Aorta (tissue), 5 donors: Measurements from ENCODE around the gene BHLHA9. TPM values are rescaled to one million over a fixed set of nuclear protein-coding genes. Genes with fewer than 3 reads are reported as not detected.

Experiments used
- ATAC-seq: fragments of 200-7000 bp; cut with Tn5 transposase; one replicate; pipeline ENCODE4 v1.9.1; 2022; ENCODE audit warnings: moderate library complexity; ENCODE audit not compliant: low FRiP score
- DNase-seq, 2 donors: peaks; one replicate each; pipeline ENCODE4 v3.0.0-alpha.2; 2020
- H3K27ac ChIP-seq, 2 donors: one replicate each; pipeline ENCODE4 v1.5.1; 2013; ENCODE audit warnings: low read length in 2 of 2, mild to moderate bottlenecking in 2 of 2, moderate library complexity in 2 of 2, control low read depth in 1 of 2, inconsistent platforms in 1 of 2, low read depth in 1 of 2
- H3K27me3 ChIP-seq, 2 donors: one replicate each; pipeline ENCODE4 v1.6.1; 2013; ENCODE audit warnings: control low read depth in 1 of 2, low read length in 1 of 2, mild to moderate bottlenecking in 1 of 2, moderate library complexity in 1 of 2; ENCODE audit not compliant: insufficient read depth in 2 of 2, control insufficient read depth in 1 of 2
- H3K36me3 ChIP-seq, 2 donors: one replicate each; pipeline ENCODE4 v1.6.1; 2013; ENCODE audit warnings: control low read depth in 1 of 2, low read length in 1 of 2, mild to moderate bottlenecking in 1 of 2; ENCODE audit not compliant: insufficient read depth in 2 of 2, control insufficient read depth in 1 of 2
- H3K4me1 ChIP-seq, 2 donors: one replicate each; pipeline ENCODE4 v1.6.1; 2013; ENCODE audit warnings: low read length in 2 of 2, control low read depth in 1 of 2, mild to moderate bottlenecking in 1 of 2, moderate library complexity in 1 of 2; ENCODE audit not compliant: insufficient read depth in 2 of 2, control insufficient read depth in 1 of 2
- H3K4me3 ChIP-seq, 2 donors: one replicate each; pipeline ENCODE4 v1.5.1; 2013; ENCODE audit warnings: low read length in 2 of 2, control low read depth in 1 of 2, mild to moderate bottlenecking in 1 of 2
- H3K9me3 ChIP-seq: one replicate; pipeline ENCODE4 v1.6.1; 2013; ENCODE audit warnings: mild to moderate bottlenecking, low read length; ENCODE audit not compliant: control insufficient read depth
- WGBS, 2 donors: extraction: QIAGEN DNeasy Blood & Tissue Kit; methylation state at CpG; one replicate each; pipeline ENCODE4 v1.1.7; 2013; 5-methylcytosine and 5-hydroxymethylcytosine counted together
- intact Hi-C, 2 donors: fragments of 100-400 bp; cut with DNase I; formaldehyde crosslinking; loops; one replicate each; pipeline versions ENCODE4 v1.14.2 to v1.15.0; 2022
- polyA plus RNA-seq, 2 donors: library from polyadenylated mRNA; stranded (reverse); fragments of 200-250 nt; gene quantifications; one replicate each; pipeline ENCODE4 v1.2.3, GENCODE V29; 2013
- total RNA-seq, 2 donors: library from RNA; stranded (reverse); fragmentation: NEBNext Ultra II Directional; extraction: Animal tissue kit (Norgen Biotek cat#: 25700); gene quantifications; one replicate each; pipeline ENCODE4 v1.2.1, GENCODE V29; 2021
- donor health status: healthy with polysubstance abuse.
- donor health status: Bipolar disorder and iron deficiency.
- donor health status: DM: no; HTN: no; CAD: no.
- donor health status: DM: no; HTN: no; CAD: no.
- donor health status: DM: yes; HTN: yes; CAD: no.

BHLHA9 gene
- total and polyA plus RNA-seq, 4 donors, result not detected

- no peaks in the 10 kb centered on the region for H3K9me3 ChIP-seq
- H3K27ac ChIP-seq, result no peak overlapping the region
- no peaks in the 10 kb centered on the region for H3K27me3 ChIP-seq
- H3K36me3 ChIP-seq, result no peaks in the 10 kb centered on the region
- no peaks in the 10 kb centered on the region for H3K4me1 ChIP-seq
- H3K4me3 ChIP-seq, result no peak overlapping the region
- ATAC-seq (no peak), DNase-seq (no peak)
- 54 to 69% methylated on average over 23 of the region's 23 CpGs for WGBS, 2 donors
- intact Hi-C loops, result no loop called here
These were observed 10.4 kb downstream of the BHLHA9 start for GRCh38 chr17:1280652-1281051.

GRCh38 chr17:1286379-1287106, 16.3 kb downstream of the BHLHA9 start:
- H3K27me3 ChIP-seq, result no peaks in the 10 kb centered on the region
- no peaks in the 10 kb centered on the region for H3K9me3 ChIP-seq
- no peak overlapping the region for H3K4me3 ChIP-seq
- ATAC-seq (no peak), DNase-seq (no peak)
- H3K36me3 ChIP-seq, result no peaks in the 10 kb centered on the region
- 90% methylated on average over 19 of the region's 19 CpGs for WGBS, 2 donors
- H3K27ac ChIP-seq, result no peak overlapping the region
- H3K4me1 ChIP-seq, result no peaks in the 10 kb centered on the region
- intact Hi-C loops, result no loop called here

DNA sequence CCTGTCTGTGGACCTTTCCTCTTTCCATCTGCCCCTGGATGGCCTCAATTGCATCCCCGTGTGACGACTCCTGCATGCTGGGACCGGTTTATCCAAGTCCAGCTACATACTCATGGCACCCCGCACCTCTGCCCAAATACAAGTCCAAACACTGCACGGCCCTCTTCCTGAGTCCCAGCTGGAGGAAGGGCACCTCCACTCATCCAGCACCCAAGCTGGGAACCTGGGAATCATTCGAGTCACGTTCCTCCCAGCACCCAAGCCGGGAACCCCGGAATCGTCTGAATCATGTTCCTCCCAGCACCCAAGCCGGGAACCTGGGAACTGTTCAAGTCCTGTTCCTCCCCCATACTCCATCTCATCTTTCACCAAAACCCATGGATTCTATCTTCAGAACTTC, 19.5 kb downstream of the BHLHA9 start:
- H3K4me1 ChIP-seq, result no peaks in the 10 kb centered on the region
- no peaks in the 10 kb centered on the region for H3K9me3 ChIP-seq
- ATAC-seq (no peak), DNase-seq (no peak)
- H3K27ac ChIP-seq, result no peak overlapping the region
- H3K36me3 ChIP-seq, result no peaks in the 10 kb centered on the region
- H3K27me3 ChIP-seq, result no peaks in the 10 kb centered on the region
- intact Hi-C loops, result no loop called here
- 87 to 88% methylated on average over 11 of the region's 11 CpGs for WGBS, 2 donors
- no peak overlapping the region for H3K4me3 ChIP-seq

DNA sequence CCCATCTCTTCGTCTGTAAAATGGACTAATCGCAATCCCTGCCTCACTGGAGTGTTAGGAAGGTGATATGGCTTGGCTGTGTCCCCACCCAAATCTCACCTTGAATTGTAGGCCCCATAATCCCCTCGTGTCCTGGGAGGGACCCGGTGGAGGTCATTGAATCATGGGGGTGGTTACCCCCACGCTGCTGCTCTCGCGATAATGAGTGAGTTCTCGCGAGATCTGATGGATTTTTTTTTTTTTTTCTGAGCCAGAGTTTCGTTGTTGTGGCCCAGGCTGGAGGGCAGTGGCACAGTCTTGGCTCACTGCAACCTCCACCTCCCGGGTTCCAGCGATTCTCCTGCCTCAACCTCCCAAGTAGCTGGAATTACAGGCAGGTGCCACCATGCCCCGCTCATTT, 20.4 kb downstream of the BHLHA9 start:
- 95 to 96% methylated on average over 13 of the region's 13 CpGs for WGBS, 2 donors
- no peak overlapping the region for H3K4me3 ChIP-seq
- no peaks in the 10 kb centered on the region for H3K36me3 ChIP-seq
- intact Hi-C loops, result no loop called here
- DNase-seq (no peak), ATAC-seq (no peak)
- H3K27me3 ChIP-seq, result no peaks in the 10 kb centered on the region
- H3K9me3 ChIP-seq, result no peaks in the 10 kb centered on the region
- H3K27ac ChIP-seq, result no peak overlapping the region
- H3K4me1 ChIP-seq, result no peaks in the 10 kb centered on the region

DNA sequence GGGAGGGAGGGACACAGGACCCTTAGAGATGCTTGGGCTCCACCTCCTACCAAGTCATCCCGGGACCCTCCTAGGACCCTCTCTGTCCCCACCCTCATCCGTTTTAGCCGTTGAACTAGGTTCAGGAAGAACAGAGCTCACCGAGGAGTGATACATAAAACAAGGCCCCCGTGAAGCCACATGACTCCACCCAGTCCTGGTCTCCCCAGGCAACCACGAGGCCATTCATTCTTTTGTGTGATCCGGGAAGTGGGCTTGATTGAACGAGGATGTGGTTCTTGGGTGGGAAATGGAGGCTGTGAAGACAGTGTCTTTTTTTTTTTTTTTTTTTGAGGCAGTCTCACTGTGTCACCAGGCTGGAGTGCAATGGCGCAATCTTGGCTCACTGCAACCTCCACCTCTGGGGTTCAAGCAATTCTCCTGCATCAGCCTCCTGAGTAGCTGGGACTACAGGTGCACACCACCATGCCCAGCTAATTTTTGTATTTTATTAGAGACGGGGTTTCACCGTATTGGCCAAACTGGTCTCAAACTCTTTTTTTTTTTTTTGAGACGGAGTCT, 24.0 kb downstream of the BHLHA9 start:
- DNase-seq (no peak), ATAC-seq (no peak)
- H3K4me3 ChIP-seq, result no peak overlapping the region
- WGBS, 2 donors, result 84 to 86% methylated on average over 12 of the region's 12 CpGs
- H3K36me3 ChIP-seq, result no peaks in the 10 kb centered on the region
- H3K27ac ChIP-seq, result no peak overlapping the region
- no peaks in the 10 kb centered on the region for H3K9me3 ChIP-seq
- no peaks in the 10 kb centered on the region for H3K27me3 ChIP-seq
- intact Hi-C loops, result no loop called here
- no peaks in the 10 kb centered on the region for H3K4me1 ChIP-seq

DNA sequence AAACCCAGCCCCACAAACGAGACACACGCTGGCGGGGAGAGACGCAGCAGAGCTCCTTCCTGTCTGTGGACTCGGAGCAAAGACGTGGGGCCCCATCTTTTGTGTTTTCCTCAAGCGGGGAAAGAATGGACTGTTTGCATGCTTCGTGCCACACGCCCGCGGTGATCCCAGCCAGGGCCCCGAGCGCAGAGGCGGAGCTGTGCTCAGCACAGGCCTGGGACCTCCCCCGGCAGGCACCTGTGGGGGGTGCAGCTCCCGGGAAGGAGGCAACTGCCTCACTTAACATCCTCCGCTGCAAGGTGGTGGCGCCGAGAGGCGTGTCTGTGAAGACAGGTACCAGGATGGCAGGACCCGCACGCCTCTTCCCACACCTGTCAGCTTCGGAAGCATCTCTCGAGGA, 28.4 kb downstream of the BHLHA9 start:
- no peaks in the 10 kb centered on the region for H3K4me1 ChIP-seq
- WGBS, 2 donors, result 62 to 75% methylated on average over 24 of the region's 24 CpGs
- H3K9me3 ChIP-seq, result no peaks in the 10 kb centered on the region
- no peak overlapping the region for H3K4me3 ChIP-seq
- DNase-seq, result no peak
- H3K36me3 ChIP-seq, result no peaks in the 10 kb centered on the region
- ATAC-seq, result no peak
- no peaks in the 10 kb centered on the region for H3K27me3 ChIP-seq
- intact Hi-C loops, result no loop called here
- no peak overlapping the region for H3K27ac ChIP-seq

- intact Hi-C loops, result no loop called here
- ATAC-seq (no peak), DNase-seq (no peak)
- no peak overlapping the region for H3K4me3 ChIP-seq
- H3K9me3 ChIP-seq, result no peaks in the 10 kb centered on the region
- WGBS, 2 donors, result 79 to 82% methylated on average over 21 to 22 of the region's 22 CpGs
- no peak overlapping the region for H3K27ac ChIP-seq
- H3K36me3 ChIP-seq, result no peaks in the 10 kb centered on the region
- no peaks in the 10 kb centered on the region for H3K27me3 ChIP-seq
- no peaks in the 10 kb centered on the region for H3K4me1 ChIP-seq
These were observed 29.5 kb downstream of the BHLHA9 start for GRCh38 chr17:1299552-1300370.

DNA sequence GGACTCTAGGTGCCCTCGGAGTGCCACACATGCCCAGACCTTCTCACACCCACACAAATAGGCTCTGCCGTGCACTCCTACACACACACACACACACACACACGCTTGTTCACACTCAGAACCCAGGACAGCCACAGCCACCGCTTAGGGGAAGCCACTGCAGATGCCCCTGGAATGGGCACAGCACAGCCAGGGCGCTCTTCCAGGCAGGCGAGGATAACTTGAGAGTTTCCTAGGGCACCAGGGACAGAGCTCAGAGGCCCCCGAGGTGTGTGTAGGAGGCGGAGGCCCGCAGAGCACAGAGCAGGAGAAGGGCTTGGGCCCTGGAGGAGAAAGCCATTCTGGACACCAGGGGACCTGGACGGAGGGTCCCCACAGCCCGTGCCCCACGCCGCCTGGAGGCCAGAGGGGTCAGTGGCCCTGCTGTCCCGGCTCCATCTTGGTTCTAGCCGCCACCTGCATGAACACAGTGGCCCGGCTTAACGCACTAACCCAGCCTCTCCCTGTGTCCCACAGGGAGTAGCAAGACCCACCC, 30.2 kb downstream of the BHLHA9 start:
- intact Hi-C loops, result no loop called here
- no peaks in the 10 kb centered on the region for H3K4me1 ChIP-seq
- no peak overlapping the region for H3K4me3 ChIP-seq
- no peaks in the 10 kb centered on the region for H3K36me3 ChIP-seq
- no peaks in the 10 kb centered on the region for H3K9me3 ChIP-seq
- H3K27ac ChIP-seq, result no peak overlapping the region
- 88% methylated on average over 17 of the region's 17 CpGs for WGBS, 2 donors
- DNase-seq, result no peak
- no peaks in the 10 kb centered on the region for H3K27me3 ChIP-seq
- no peak for ATAC-seq
